GM23338 (cell line): ENCODE data around the gene HTR3E. TPM values are rescaled to one million over a fixed set of nuclear protein-coding genes. Genes with fewer than 3 reads are reported as not detected.

ENCODE experiments used
- ATAC-seq: fragments of 200-7000 bp; cut with Tn5 transposase; 3 replicates; pipeline ENCODE4 v1.9.1; 2020
- DNase-seq: peaks from one replicate; pipeline ENCODE4 v3.0.0-alpha.2; 2015; ENCODE audit warnings: low spot score
- H2AFZ ChIP-seq: fragments of 200-600 bp; sonication (generic); 2 replicates; pipeline ENCODE4 v1.8.0; 2016; ENCODE audit warnings: antibody characterized with exemption, mild to moderate bottlenecking, moderate library complexity
- H3F3A ChIP-seq: fragments of 200-600 bp; sonication (generic); replicated peaks from 2 replicates; pipeline ENCODE4 v1.8.0; 2017; ENCODE audit warnings: antibody characterized with exemption, mixed run types, low read depth
- H3K27ac ChIP-seq: fragments of 200-600 bp; sonication (generic); 2 replicates; pipeline ENCODE4 v1.6.1; 2016; ENCODE audit warnings: low read depth
- H3K27me3 ChIP-seq: fragments of 200-600 bp; sonication (generic); 2 replicates; pipeline ENCODE4 v1.8.0; 2016; ENCODE audit warnings: mild to moderate bottlenecking, mixed run types, moderate library complexity; ENCODE audit not compliant: insufficient read depth
- H3K36me3 ChIP-seq: fragments of 200-600 bp; sonication (generic); 2 replicates; pipeline ENCODE4 v1.8.0; 2016; ENCODE audit warnings: mild to moderate bottlenecking; ENCODE audit not compliant: insufficient read depth
- H3K4me1 ChIP-seq: fragments of 200-600 bp; sonication (generic); 2 replicates; pipeline ENCODE4 v1.8.0; 2016; ENCODE audit warnings: mild to moderate bottlenecking, moderate library complexity; ENCODE audit not compliant: insufficient read depth
- H3K4me2 ChIP-seq: fragments of 200-600 bp; sonication (generic); 2 replicates; pipeline ENCODE4 v1.7.1; 2017; ENCODE audit warnings: mixed run types
- H3K4me3 ChIP-seq: fragments of 200-600 bp; sonication (generic); 2 replicates; pipeline ENCODE4 v1.6.1; 2016; ENCODE audit warnings: mixed run types
- H3K79me2 ChIP-seq: fragments of 200-600 bp; sonication (generic); replicated peaks from 2 replicates; pipeline ENCODE4 v1.8.0; 2017; ENCODE audit warnings: mild to moderate bottlenecking; ENCODE audit not compliant: insufficient read depth
- H3K9me2 ChIP-seq: fragments of 200-600 bp; sonication (generic); 2 replicates; pipeline ENCODE4 v1.8.0; 2017; ENCODE audit not compliant: insufficient read depth
- H4K20me1 ChIP-seq: fragments of 200-600 bp; sonication (generic); replicated peaks from 2 replicates; pipeline ENCODE4 v1.8.0; 2017; ENCODE audit warnings: mild to moderate bottlenecking; ENCODE audit not compliant: insufficient read depth
- H3K27ac Mint-ChIP-seq: 2 replicates; pipeline ENCODE4 v1.8.0; 2020; ENCODE audit warnings: inconsistent platforms, mild to moderate bottlenecking, moderate library complexity, mixed read lengths
- H3K27me3 Mint-ChIP-seq: 3 replicates; pipeline ENCODE4 v1.8.0; 2022; ENCODE audit warnings: low read depth, mild to moderate bottlenecking, moderate library complexity, mixed read lengths, inconsistent platforms; ENCODE audit not compliant: insufficient read depth, poor library complexity
- H3K36me3 Mint-ChIP-seq: 3 replicates; pipeline ENCODE4 v1.8.0; 2021; ENCODE audit warnings: low read depth, mild to moderate bottlenecking, inconsistent platforms, moderate library complexity, mixed read lengths
- H3K4me1 Mint-ChIP-seq: 3 replicates; pipeline ENCODE4 v1.8.0; 2020; ENCODE audit warnings: mild to moderate bottlenecking, inconsistent platforms, mixed read lengths
- H3K4me3 Mint-ChIP-seq: 3 replicates; pipeline ENCODE4 v1.8.0; 2021; ENCODE audit warnings: moderate library complexity, mild to moderate bottlenecking, inconsistent platforms, mixed read lengths
- H3K9me3 Mint-ChIP-seq: 3 replicates; pipeline ENCODE4 v1.8.0; 2020; ENCODE audit warnings: moderate library complexity, mild to moderate bottlenecking, inconsistent platforms, mixed read lengths
- EZH2 ChIP-seq: fragments of 200-600 bp; sonication (generic); IDR thresholded peaks from one replicate; pipeline ENCODE4 v1.8.0; 2017; ENCODE audit warnings: antibody characterized with exemption, mild to moderate bottlenecking, low read depth; ENCODE audit not compliant: unreplicated experiment
- EZH2phosphoT487 ChIP-seq: fragments of 200-600 bp; sonication (generic); IDR thresholded peaks from one replicate; pipeline ENCODE4 v1.8.1; 2018; ENCODE audit warnings: antibody characterized with exemption; ENCODE audit not compliant: unreplicated experiment
- JUNB ChIP-seq: IDR thresholded peaks from one replicate; pipeline ENCODE4 v1.6.1; 2016; ENCODE audit warnings: antibody characterized with exemption; ENCODE audit not compliant: unreplicated experiment
- POLR2AphosphoS5 ChIP-seq: IDR thresholded peaks from 2 replicates; pipeline ENCODE4 v1.6.1; 2016; ENCODE audit warnings: antibody characterized with exemption, low read depth
- STAT1 ChIP-seq: IDR thresholded peaks from one replicate; pipeline ENCODE4 v1.6.1; 2016; ENCODE audit warnings: antibody characterized with exemption; ENCODE audit not compliant: unreplicated experiment
- ZNF331 ChIP-seq: fragments of 250-450 bp; sonication (Bioruptor Pico); IDR thresholded peaks from 2 replicates; pipeline ENCODE4 v1.5.0; 2020; ENCODE audit warnings: low read depth, mild to moderate bottlenecking, moderate library complexity
- polyA plus RNA-seq: library from polyadenylated mRNA; unstranded; fragments of >200 nt; fragmentation: Nextera tagmentation; extraction: Ambion mirVana; gene quantifications from 2 replicates; pipeline ENCODE4 v1.2.1, GENCODE V29; 2016
- total RNA-seq: library from RNA; depleted of rRNA; stranded (reverse); fragments of >200 nt; shearing (Covaris generic); gene quantifications from 2 replicates; pipeline ENCODE4 v1.2.3, GENCODE V29; 2014
- TF ChIP-seq, protein P1 (sequence below): fragments of 250-450 bp; sonication (Bioruptor Pico); IDR thresholded peaks from 2 replicates; pipeline ENCODE4 v1.5.0; 2020; ENCODE audit warnings: mild to moderate bottlenecking, moderate library complexity
- TF ChIP-seq, protein P2 (sequence below): IDR thresholded peaks from 2 replicates; pipeline ENCODE4 v1.6.1; 2016; ENCODE audit warnings: antibody characterized with exemption
- TF ChIP-seq, protein P3 (sequence below), 2 experiments: fragments of 200-600 bp in 1 of 2; sonication (generic) in 1 of 2; conservative IDR thresholded peaks; 2 replicates each; pipeline versions ENCODE4 v1.5.1 to v1.6.1; 2016 to 2017; ENCODE audit warnings: antibody characterized with exemption in 2 of 2, low read depth in 2 of 2, mild to moderate bottlenecking in 2 of 2, moderate library complexity in 1 of 2

The HTR3E gene
- total and polyA plus RNA-seq, 2 experiments from 2014 or later, result not detected

GRCh38 chr3:184082465-184082864, 14.4 kb upstream of the HTR3E start:
- DNase-seq (no peak), ATAC-seq (no peak)
- Histone ChIP-seq H4K20me1 (no peaks in the 10 kb centered on the region), H3K4me3 (no peak overlapping the region), H3K27ac (no peak overlapping the region), H3K9me2 (peaks cover under 1% of the 10 kb centered on the region; the same call in 1 of the 2 replicates), H3K36me3 (no peaks in the 10 kb centered on the region), H3K4me1 (no peaks in the 10 kb centered on the region), H3K79me2 (no peaks in the 10 kb centered on the region), H3K27me3 (no peaks in the 10 kb centered on the region), H3K4me2 (no peak overlapping the region), H2AFZ (no peak overlapping the region), H3F3A (no peaks in the 10 kb centered on the region)
- Mint-ChIP-seq H3K27me3 (peaks cover 8% of the 10 kb centered on the region), H3K4me1 (peaks cover 8% of the 10 kb centered on the region), H3K9me3 (peaks cover 3% of the 10 kb centered on the region; the same call in 1 of the 3 replicates), H3K36me3 (no peaks in the 10 kb centered on the region), H3K27ac (no peak overlapping the region), H3K4me3 (no peak overlapping the region)
- TF ChIP-seq STAT1 (no peak), EZH2phosphoT487 (no peak), JUNB (no peak), POLR2AphosphoS5 (no peak), EZH2 (no peak), ZNF331 (CRISPR knock-in tag) (no peak)
- TF ChIP-seq, protein P1, sequence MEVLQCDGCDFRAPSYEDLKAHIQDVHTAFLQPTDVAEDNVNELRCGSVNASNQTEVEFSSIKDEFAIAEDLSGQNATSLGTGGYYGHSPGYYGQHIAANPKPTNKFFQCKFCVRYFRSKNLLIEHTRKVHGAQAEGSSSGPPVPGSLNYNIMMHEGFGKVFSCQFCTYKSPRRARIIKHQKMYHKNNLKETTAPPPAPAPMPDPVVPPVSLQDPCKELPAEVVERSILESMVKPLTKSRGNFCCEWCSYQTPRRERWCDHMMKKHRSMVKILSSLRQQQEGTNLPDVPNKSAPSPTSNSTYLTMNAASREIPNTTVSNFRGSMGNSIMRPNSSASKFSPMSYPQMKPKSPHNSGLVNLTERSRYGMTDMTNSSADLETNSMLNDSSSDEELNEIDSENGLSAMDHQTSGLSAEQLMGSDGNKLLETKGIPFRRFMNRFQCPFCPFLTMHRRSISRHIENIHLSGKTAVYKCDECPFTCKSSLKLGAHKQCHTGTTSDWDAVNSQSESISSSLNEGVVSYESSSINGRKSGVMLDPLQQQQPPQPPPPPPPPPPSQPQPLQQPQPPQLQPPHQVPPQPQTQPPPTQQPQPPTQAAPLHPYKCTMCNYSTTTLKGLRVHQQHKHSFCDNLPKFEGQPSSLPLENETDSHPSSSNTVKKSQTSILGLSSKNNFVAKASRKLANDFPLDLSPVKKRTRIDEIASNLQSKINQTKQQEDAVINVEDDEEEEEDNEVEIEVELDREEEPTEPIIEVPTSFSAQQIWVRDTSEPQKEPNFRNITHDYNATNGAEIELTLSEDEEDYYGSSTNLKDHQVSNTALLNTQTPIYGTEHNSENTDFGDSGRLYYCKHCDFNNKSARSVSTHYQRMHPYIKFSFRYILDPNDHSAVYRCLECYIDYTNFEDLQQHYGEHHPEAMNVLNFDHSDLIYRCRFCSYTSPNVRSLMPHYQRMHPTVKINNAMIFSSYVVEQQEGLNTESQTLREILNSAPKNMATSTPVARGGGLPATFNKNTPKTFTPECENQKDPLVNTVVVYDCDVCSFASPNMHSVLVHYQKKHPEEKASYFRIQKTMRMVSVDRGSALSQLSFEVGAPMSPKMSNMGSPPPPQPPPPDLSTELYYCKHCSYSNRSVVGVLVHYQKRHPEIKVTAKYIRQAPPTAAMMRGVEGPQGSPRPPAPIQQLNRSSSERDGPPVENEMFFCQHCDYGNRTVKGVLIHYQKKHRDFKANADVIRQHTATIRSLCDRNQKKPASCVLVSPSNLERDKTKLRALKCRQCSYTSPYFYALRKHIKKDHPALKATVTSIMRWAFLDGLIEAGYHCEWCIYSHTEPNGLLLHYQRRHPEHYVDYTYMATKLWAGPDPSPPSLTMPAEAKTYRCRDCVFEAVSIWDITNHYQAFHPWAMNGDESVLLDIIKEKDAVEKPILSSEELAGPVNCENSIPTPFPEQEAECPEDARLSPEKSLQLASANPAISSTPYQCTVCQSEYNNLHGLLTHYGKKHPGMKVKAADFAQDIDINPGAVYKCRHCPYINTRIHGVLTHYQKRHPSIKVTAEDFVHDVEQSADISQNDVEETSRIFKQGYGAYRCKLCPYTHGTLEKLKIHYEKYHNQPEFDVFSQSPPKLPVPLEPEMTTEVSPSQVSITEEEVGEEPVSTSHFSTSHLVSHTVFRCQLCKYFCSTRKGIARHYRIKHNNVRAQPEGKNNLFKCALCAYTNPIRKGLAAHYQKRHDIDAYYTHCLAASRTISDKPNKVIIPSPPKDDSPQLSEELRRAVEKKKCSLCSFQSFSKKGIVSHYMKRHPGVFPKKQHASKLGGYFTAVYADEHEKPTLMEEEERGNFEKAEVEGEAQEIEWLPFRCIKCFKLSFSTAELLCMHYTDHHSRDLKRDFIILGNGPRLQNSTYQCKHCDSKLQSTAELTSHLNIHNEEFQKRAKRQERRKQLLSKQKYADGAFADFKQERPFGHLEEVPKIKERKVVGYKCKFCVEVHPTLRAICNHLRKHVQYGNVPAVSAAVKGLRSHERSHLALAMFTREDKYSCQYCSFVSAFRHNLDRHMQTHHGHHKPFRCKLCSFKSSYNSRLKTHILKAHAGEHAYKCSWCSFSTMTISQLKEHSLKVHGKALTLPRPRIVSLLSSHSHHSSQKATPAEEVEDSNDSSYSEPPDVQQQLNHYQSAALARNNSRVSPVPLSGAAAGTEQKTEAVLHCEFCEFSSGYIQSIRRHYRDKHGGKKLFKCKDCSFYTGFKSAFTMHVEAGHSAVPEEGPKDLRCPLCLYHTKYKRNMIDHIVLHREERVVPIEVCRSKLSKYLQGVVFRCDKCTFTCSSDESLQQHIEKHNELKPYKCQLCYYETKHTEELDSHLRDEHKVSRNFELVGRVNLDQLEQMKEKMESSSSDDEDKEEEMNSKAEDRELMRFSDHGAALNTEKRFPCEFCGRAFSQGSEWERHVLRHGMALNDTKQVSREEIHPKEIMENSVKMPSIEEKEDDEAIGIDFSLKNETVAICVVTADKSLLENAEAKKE (CRISPR knock-in tag), result no peak
- TF ChIP-seq, protein P2, sequence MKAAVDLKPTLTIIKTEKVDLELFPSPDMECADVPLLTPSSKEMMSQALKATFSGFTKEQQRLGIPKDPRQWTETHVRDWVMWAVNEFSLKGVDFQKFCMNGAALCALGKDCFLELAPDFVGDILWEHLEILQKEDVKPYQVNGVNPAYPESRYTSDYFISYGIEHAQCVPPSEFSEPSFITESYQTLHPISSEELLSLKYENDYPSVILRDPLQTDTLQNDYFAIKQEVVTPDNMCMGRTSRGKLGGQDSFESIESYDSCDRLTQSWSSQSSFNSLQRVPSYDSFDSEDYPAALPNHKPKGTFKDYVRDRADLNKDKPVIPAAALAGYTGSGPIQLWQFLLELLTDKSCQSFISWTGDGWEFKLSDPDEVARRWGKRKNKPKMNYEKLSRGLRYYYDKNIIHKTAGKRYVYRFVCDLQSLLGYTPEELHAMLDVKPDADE, result no peak
- TF ChIP-seq, protein P3, sequence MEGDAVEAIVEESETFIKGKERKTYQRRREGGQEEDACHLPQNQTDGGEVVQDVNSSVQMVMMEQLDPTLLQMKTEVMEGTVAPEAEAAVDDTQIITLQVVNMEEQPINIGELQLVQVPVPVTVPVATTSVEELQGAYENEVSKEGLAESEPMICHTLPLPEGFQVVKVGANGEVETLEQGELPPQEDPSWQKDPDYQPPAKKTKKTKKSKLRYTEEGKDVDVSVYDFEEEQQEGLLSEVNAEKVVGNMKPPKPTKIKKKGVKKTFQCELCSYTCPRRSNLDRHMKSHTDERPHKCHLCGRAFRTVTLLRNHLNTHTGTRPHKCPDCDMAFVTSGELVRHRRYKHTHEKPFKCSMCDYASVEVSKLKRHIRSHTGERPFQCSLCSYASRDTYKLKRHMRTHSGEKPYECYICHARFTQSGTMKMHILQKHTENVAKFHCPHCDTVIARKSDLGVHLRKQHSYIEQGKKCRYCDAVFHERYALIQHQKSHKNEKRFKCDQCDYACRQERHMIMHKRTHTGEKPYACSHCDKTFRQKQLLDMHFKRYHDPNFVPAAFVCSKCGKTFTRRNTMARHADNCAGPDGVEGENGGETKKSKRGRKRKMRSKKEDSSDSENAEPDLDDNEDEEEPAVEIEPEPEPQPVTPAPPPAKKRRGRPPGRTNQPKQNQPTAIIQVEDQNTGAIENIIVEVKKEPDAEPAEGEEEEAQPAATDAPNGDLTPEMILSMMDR (conservative IDR thresholded peaks at IDR 0.05; ENCODE audit: low read depth in 2 of 2), result no peak
